ENCODE data around the gene EXOSC2.

DNA sequence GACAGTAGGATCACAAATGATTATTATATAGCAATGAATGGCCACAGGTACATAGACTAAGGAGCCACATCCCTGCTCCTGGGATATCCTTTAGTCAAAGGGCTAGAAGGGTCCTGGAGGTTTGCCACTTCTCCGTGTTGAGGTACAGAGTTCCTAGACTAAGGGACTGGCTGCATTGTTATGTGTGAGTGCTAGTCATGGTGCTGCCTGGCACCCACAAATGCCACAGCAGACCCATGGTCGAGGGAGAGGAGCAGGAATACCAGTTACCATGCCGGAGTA, 47.4 kb downstream of the EXOSC2 start:
- TF ChIP-seq, protein P1, sequence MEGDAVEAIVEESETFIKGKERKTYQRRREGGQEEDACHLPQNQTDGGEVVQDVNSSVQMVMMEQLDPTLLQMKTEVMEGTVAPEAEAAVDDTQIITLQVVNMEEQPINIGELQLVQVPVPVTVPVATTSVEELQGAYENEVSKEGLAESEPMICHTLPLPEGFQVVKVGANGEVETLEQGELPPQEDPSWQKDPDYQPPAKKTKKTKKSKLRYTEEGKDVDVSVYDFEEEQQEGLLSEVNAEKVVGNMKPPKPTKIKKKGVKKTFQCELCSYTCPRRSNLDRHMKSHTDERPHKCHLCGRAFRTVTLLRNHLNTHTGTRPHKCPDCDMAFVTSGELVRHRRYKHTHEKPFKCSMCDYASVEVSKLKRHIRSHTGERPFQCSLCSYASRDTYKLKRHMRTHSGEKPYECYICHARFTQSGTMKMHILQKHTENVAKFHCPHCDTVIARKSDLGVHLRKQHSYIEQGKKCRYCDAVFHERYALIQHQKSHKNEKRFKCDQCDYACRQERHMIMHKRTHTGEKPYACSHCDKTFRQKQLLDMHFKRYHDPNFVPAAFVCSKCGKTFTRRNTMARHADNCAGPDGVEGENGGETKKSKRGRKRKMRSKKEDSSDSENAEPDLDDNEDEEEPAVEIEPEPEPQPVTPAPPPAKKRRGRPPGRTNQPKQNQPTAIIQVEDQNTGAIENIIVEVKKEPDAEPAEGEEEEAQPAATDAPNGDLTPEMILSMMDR (IDR thresholded peaks at IDR 0.05), result no peak
- TF ChIP-seq EP300 (IDR thresholded peaks at IDR 0.05) (no peak), POLR2A (IDR thresholded peaks at IDR 0.05) (no peak)
